Suprapubic skin (tissue), 4 donors: Measurements from ENCODE around the gene DOK1. TPM values are rescaled to one million over a fixed set of nuclear protein-coding genes. Genes with fewer than 3 reads are reported as not detected.

ENCODE experiments used
- DNase-seq, 2 donors: peaks; one replicate each; pipeline ENCODE4 v3.0.0-alpha.2; 2019; ENCODE audit warnings: low spot score in 2 of 2
- H3K27ac ChIP-seq: fragments of 200-600 bp; sonication (generic); one replicate; pipeline ENCODE4 v1.5.1; 2019
- H3K27me3 ChIP-seq: fragments of 200-600 bp; sonication (generic); one replicate; pipeline ENCODE4 v1.5.1; 2019
- H3K36me3 ChIP-seq: fragments of 200-600 bp; sonication (generic); one replicate; pipeline ENCODE4 v1.5.1; 2019
- H3K4me1 ChIP-seq: fragments of 200-600 bp; sonication (generic); one replicate; pipeline ENCODE4 v1.5.1; 2019
- H3K4me3 ChIP-seq: fragments of 200-600 bp; sonication (generic); one replicate; pipeline ENCODE4 v1.5.1; 2019; ENCODE audit warnings: mild to moderate bottlenecking
- H3K9me3 ChIP-seq: fragments of 200-600 bp; sonication (generic); one replicate; pipeline ENCODE4 v1.5.1; 2019
- EP300 ChIP-seq: sonication (generic); formaldehyde crosslinking; IDR thresholded peaks from one replicate; pipeline ENCODE4 v1.6.1; 2017; ENCODE audit warnings: antibody characterized with exemption
- POLR2A ChIP-seq, 2 donors: fragments of 450-650 bp; IDR thresholded peaks; one replicate each; pipeline ENCODE4 v1.6.1; 2017; ENCODE audit warnings: antibody characterized with exemption in 2 of 2, mild to moderate bottlenecking in 2 of 2, moderate library complexity in 2 of 2
- POLR2AphosphoS5 ChIP-seq, 3 donors: sonication (generic); formaldehyde crosslinking; IDR thresholded peaks; one replicate each; pipeline ENCODE4 v1.6.1; 2017; ENCODE audit warnings: antibody characterized with exemption in 3 of 3
- WGBS: methylation state at CpG from one replicate; pipeline ENCODE4 v1.1.5; 2018; 5-methylcytosine and 5-hydroxymethylcytosine counted together
- total RNA-seq, 4 donors: library from RNA; depleted of rRNA; stranded (reverse); fragments of >200 nt; gene quantifications; one replicate each; pipeline ENCODE4 v1.1.0, GENCODE V29; 2016
- TF ChIP-seq, protein P1 (sequence below), 2 donors: fragments of 200-600 bp in 1 of 2; fragments of 450-650 bp in 1 of 2; sonication (generic) in 1 of 2; IDR thresholded peaks; one replicate each; pipeline ENCODE4 v1.5.1; 2016 to 2019; ENCODE audit warnings: antibody characterized with exemption in 2 of 2, mild to moderate bottlenecking in 1 of 2, moderate library complexity in 1 of 2

DOK1 gene
- total RNA-seq, 4 donors from 2014 or later = 3.3 to 10.6 (median 5.4) TPM

DNA sequence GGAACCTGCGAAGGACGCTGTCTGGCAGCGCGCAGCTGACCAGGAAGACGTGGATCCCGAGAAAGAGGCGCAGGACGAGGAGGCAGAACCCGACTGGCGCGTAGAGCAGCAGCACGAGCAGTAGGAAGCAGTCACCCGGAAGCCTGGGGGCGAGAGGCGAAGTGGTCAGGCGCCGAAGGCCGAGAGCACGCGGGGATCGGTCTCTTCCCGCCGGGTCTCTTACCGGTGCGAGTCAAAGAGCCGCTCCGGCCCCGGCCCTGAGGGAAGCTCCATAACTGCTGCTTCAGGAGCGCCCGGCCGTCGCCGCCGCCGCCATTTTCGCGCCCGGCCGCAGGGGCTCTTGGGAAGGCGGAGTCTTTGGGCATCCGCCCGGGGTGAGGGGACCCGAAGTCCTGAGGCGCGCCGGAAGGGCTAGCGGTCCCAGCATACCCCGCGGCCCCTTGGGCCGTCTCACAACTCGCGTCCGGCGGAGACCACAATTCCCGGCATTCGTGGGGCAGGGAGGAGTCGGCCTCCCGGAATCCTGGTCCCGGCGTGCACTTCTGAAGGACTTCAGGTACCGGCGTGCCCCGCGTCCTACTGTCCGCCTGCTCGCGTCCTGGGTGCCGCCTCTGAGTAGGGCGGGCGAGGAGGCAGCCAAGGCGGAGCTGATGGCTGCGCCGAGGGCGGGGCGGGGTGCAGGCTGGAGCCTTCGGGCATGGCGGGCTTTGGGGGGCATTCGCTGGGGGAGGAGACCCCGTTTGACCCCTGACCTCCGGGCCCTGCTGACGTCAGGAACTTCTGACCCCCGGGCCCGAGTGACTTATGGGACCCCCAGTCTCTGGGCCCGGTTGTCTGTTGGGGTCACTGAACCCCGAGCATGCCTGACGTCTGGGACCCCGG, 24.9 kb upstream of the DOK1 start, which contains the start of the genes AUP1 and HTRA2:
AUP1 (minus strand) TSS at position 350 of the 882 bp plus-strand sequence; CDS start at position 273, 77 bp downstream.
HTRA2 (plus strand) TSS at position 577 of the 882 bp plus-strand sequence; CDS start at position 651, 74 bp downstream.
- Histone ChIP-seq H3K9me3 (no peaks in the 10 kb centered on the region), H3K27ac (peak within 1 kb of the TSS; percentile 92), H3K4me1 (peaks cover 35% of the 10 kb centered on the region), H3K36me3 (peaks cover 46% of the 10 kb centered on the region), H3K4me3 (peak within 1 kb of the TSS; percentile 80), H3K27me3 (no peaks in the 10 kb centered on the region)
- 0% methylated on average over 6 of the region's 87 CpGs for WGBS
- peak; percentile 99 for DNase-seq
- TF ChIP-seq EP300 (no peak), POLR2A (IDR thresholded peaks at IDR 0.05) (peak; percentile 48 to 73), POLR2AphosphoS5 (IDR thresholded peaks at IDR 0.05) (peak; percentile 6 to 93 (median 84))
- TF ChIP-seq, protein P1, sequence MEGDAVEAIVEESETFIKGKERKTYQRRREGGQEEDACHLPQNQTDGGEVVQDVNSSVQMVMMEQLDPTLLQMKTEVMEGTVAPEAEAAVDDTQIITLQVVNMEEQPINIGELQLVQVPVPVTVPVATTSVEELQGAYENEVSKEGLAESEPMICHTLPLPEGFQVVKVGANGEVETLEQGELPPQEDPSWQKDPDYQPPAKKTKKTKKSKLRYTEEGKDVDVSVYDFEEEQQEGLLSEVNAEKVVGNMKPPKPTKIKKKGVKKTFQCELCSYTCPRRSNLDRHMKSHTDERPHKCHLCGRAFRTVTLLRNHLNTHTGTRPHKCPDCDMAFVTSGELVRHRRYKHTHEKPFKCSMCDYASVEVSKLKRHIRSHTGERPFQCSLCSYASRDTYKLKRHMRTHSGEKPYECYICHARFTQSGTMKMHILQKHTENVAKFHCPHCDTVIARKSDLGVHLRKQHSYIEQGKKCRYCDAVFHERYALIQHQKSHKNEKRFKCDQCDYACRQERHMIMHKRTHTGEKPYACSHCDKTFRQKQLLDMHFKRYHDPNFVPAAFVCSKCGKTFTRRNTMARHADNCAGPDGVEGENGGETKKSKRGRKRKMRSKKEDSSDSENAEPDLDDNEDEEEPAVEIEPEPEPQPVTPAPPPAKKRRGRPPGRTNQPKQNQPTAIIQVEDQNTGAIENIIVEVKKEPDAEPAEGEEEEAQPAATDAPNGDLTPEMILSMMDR (IDR thresholded peaks at IDR 0.05) = no peak

DNA sequence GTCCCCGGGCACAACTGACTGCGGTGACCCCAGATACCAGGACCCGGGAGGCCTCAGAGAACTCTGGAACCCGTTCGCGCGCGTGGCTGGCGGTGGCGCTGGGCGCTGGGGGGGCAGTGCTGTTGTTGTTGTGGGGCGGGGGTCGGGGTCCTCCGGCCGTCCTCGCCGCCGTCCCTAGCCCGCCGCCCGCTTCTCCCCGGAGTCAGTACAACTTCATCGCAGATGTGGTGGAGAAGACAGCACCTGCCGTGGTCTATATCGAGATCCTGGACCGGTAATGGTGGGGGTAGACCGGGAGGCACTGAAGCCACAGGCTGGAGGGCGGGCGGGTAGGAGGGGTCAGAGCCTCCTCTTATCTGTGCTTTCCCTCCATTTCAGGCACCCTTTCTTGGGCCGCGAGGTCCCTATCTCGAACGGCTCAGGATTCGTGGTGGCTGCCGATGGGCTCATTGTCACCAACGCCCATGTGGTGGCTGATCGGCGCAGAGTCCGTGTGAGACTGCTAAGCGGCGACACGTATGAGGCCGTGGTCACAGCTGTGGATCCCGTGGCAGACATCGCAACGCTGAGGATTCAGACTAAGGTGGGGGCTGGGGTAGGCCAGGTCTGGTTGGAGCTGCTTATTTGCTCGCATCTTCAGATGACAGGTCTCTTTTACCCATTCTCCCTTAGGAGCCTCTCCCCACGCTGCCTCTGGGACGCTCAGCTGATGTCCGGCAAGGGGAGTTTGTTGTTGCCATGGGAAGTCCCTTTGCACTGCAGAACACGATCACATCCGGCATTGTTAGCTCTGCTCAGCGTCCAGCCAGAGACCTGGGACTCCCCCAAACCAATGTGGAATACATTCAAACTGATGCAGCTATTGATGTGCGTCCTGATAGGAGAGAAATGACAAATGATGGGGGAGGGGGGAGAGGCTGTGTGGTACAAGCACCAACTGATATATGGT, 24.0 kb upstream of the DOK1 start:
- H3K9me3 ChIP-seq = no peaks in the 10 kb centered on the region
- 4% methylated on average over 26 of the region's 54 CpGs for WGBS
- no peak for TF ChIP-seq EP300
- no peak for TF ChIP-seq POLR2A (IDR thresholded peaks at IDR 0.05)
- TF ChIP-seq POLR2AphosphoS5 (IDR thresholded peaks at IDR 0.05) = no peak
- TF ChIP-seq, protein P1 (IDR thresholded peaks at IDR 0.05) = no peak
- no peaks in the 10 kb centered on the region for H3K27me3 ChIP-seq
- H3K4me1 ChIP-seq = peaks cover 35% of the 10 kb centered on the region
- peaks cover 45% of the 10 kb centered on the region for H3K36me3 ChIP-seq
- DNase-seq = peak in 1 of 2 donors; percentile 77
- peak overlapping the region; percentile 92 for H3K27ac ChIP-seq
- H3K4me3 ChIP-seq = peak overlapping the region; percentile 80

DNA sequence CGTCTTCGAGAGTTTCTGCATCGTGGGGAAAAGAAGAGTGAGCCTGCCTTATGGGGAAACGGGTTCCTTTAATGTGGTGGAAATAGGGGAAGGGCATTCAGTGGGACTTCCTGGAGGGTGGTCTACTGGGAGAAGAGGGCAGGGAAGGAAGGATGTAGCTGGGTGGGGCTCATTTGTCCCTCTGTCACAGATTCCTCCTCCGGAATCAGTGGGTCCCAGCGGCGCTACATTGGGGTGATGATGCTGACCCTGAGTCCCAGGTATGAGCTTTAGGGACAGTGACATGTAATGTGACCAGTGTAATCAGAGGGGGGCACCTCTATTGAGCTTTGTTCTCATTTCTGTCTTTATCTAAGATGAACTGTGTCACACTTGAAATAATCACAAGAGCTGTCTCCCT, 22.9 kb upstream of the DOK1 start:
- Histone ChIP-seq H3K36me3 (peaks cover 34% of the 10 kb centered on the region), H3K27me3 (no peaks in the 10 kb centered on the region), H3K9me3 (no peaks in the 10 kb centered on the region), H3K4me3 (no peak overlapping the region), H3K4me1 (peaks cover 30% of the 10 kb centered on the region), H3K27ac (no peak overlapping the region)
- TF ChIP-seq EP300 = no peak
- no peak for TF ChIP-seq POLR2AphosphoS5 (IDR thresholded peaks at IDR 0.05)
- TF ChIP-seq, protein P1 (IDR thresholded peaks at IDR 0.05) = no peak
- TF ChIP-seq POLR2A (IDR thresholded peaks at IDR 0.05) = no peak
- DNase-seq = no peak
- WGBS = 83% methylated on average over 7 of the region's 7 CpGs

DNA sequence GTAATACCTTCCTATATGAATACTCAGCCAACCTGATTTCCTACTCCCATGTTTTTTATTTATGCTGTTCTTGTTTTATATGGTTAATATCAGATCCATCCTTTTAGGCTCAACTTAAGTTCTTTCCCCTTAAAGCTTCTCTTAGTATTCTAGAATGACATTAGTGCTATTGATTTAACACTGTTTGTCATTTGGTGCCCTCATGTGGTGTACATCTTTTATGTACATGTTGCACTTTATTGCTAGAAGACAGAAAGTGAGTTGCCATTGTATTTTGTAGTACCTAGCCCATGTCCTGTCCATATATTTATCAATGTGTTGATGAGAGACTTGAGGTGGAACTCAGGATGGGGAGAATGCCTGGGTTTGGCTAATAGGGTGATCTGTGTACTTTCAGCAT, 22.3 kb upstream of the DOK1 start:
- Histone ChIP-seq H3K36me3 (peaks cover 28% of the 10 kb centered on the region), H3K27ac (no peak overlapping the region), H3K4me1 (peaks cover 30% of the 10 kb centered on the region), H3K4me3 (no peak overlapping the region), H3K9me3 (no peaks in the 10 kb centered on the region), H3K27me3 (no peaks in the 10 kb centered on the region)
- no peak for TF ChIP-seq POLR2AphosphoS5 (IDR thresholded peaks at IDR 0.05)
- TF ChIP-seq, protein P1 (IDR thresholded peaks at IDR 0.05) = no peak
- no peak for TF ChIP-seq POLR2A (IDR thresholded peaks at IDR 0.05)
- TF ChIP-seq EP300 = no peak
- no peak for DNase-seq
